Right lobe of liver (tissue), 4 donors: ENCODE results near the gene TNPO1.

Experiments
- CTCF ChIP-seq, 4 donors: fragments of 200-600 bp in 3 of 4; fragments of 450-650 bp in 1 of 4; IDR thresholded peaks; one replicate each; pipeline versions ENCODE4 v1.5.1 to v1.8.0; 2016 to 2022; ENCODE audit warnings: antibody characterized with exemption in 4 of 4, mild to moderate bottlenecking in 2 of 4
- POLR2A ChIP-seq: fragments of 450-650 bp; IDR thresholded peaks from one replicate; pipeline ENCODE4 v1.6.1; 2017; ENCODE audit warnings: antibody characterized with exemption, mild to moderate bottlenecking
- donor health status: DM: no; HTN: no; CAD: no.
- donor health status: DM: no; HTN: no; CAD: no.
- donor health status: DM: no; HTN: yes; CAD: no.

DNA sequence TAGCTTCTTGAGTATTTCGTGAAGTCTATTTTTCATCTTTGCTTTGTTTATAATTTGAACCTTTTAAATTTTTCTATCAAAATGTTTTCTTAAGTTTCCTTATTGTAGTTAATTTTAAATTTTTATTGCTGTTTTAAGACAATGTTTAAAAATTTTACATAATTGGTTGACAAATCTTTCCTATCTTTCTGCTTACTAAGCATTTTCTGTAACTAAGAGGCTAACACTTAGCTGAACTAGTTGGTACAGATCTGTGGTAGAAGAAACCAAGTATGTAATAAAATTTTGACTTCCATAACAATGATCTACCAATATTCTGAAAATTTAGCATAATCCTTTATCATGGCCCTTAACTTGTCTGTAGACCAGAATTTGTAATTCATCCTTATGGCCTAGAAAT, 32.3 kb upstream of the TNPO1 start:
- TF ChIP-seq CTCF (IDR thresholded peaks at IDR 0.05) (no peak), POLR2A (no peak)
